ENCODE results near the gene CD274.
"Not testable (repeated sequence)": the region's sequence is repeated elsewhere in the genome, so short reads cannot be mapped to it uniquely, and the experiment has no call there.

CD274 gene

DNA sequence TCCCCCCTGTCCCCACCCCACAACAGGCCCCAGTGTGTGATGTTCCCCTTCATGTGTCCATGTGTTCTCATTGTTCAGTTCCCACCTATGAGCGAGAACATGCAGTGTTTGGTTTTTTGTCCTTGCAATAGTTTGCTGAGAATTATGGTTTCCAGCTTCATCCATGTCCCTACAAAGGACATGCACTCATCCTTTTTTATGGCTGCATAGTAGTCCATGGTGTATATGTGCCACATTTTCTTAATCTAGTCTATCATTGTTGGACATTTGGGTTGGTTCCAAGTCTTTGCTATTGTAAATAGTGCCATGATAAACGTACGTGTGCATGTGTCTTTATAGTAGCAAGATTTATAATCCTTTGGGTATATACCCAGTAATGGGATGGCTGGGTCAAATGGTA lies 44.4 kb downstream of the CD274 start:
- DNase-seq (ENCODE audit: low spot score) = not testable (repeated sequence)

DNA sequence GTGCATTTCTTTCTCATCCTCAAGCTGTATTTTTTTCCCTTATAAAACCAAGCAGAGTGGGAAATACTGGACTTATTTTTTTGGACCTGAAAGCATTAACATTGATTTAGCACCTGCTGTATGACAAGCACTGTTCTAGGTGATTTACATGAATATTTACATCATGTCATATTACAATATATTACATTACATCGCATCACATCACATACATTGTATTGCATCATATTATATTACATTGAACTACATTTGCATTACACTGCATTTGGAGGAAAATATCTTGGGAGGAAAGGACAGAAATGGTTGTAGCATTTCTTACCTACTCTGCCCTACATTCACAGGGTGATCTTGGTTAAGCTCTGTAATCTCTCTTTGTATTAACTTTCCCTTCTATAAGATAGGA lies 48.8 kb downstream of the CD274 start:
- no peak for DNase-seq (ENCODE audit: low spot score)

DNA sequence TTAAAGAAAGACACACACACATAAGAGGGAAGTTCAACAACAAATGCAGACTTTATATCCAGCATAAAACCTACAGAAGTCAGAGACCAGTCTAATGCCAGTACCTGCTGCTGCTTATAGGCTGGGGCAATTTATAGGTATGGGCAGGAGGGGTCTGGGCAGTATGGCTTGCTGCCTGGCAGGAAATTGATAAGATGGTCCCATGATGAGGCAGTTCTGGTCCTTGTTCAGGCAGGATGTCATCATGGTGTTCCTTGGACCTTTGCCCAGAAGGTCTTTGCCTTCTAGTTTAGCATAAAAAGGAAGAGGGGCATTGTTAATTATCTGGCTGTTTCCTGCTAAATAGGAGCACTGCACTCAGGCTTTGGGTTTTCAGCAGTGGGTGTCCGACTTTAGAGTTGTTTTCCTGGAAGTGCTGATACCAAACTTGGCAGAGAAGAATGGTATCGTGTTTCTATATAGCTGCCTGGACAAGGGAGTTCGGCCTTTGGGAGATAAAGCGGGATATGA lies 49.6 kb downstream of the CD274 start:
- DNase-seq (ENCODE audit: low spot score) = no peak

DNA sequence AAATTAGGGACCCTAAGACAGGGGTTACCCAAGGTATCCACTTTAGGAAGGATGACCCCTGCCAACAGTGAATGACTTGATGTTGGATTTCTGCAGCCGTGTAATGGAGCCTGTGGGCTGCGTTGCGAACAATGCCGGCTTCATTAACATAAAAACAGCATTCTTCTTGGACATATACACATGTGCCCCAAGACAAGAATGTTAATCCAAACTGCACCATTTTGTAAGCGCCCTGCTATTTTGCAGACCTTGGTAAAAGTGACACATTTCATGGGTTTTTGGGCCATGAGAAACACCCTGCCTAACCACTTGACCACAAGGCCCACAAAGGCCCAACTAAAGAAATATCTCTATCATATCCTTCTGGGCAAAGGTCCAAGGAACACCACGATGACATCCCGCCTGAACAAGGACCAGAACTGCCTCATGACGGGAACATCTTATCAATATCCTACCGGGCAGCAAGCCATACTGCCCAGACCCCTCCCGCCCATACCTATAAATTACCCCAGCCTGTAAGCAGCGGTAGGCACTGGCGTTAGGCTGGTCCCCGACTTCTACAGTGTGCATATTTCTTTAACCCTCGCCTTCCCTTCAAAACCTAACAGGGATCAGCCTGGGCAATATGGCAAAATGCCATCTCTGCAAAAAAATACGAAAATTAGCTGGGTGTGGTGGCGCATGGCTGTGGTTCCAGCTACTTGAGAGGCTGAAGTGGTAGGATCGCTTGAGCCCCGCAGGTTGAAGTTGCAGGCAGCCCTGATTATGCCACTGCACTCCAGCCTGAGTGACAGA lies 50.3 kb downstream of the CD274 start:
- DNase-seq (ENCODE audit: low spot score) = no peak

DNA sequence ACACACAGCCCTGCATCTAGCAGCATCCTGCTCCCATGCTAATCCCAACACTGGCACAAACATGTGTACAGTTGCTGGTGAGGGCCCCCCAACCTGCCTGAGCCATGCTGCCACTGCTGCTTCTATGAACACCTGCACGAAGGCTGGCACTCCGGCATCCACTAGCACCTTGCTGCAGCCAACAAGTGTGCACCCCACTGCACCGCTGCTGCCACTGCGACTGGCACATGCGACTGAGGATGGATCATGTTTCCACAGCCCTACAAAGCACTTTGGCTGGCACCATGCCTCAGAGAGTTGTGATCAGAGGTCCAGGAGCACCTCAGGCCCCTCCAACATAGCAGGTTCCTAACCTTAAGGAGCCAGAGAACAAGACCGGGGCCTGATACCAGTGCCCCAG lies 52.2 kb downstream of the CD274 start:
- no peak for DNase-seq (ENCODE audit: low spot score)

DNA sequence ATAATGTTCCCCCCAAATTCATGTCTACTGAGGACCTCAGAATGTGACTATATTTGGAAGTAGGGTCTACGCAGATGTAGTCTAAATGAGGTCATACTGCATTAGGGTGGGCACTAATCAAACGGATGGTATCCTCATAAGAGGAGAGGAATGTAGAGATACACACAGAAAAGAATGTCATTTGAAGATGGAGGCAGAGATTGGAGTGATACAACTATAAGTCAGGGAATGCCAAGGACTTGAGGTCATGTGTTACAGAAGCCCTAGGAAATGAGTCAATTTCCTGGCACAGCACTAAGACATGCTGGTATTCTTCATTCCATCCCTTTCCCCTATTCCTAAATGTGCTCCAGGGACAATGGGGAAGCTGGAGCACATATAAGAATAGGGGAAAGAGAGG lies 59.2 kb downstream of the CD274 start:
- DNase-seq (ENCODE audit: low spot score) = no peak

DNA sequence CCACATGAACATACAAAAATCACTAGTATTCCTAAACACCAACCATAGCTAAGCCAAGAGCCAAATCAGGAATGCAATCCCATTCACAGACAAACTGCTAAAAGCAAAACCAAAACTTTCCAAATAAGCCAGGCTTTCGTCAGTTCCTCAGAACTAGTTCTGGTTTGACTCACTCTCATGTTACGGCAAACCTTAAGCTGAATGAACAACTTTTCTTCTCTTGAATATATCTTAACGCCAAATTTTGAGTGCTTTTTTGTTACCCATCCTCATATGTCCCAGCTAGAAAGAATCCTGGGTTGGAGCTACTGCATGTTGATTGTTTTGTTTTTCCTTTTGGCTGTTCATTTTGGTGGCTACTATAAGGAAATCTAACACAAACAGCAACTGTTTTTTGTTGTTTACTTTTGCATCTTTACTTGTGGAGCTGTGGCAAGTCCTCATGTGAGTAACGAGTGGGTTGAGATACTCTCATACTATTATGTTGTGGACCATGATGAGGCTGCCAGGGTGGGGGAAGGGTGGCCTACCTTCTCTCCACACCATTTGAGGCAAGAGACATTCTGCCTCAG lies 60.1 kb downstream of the CD274 start, which contains the start of gene PDCD1LG2:
TSS of gene PDCD1LG2 (plus strand) at position 172 of the 572 bp plus-strand sequence. CDS start 12,016 bp downstream, outside the sequence.
- no peak for DNase-seq (ENCODE audit: low spot score)

DNA sequence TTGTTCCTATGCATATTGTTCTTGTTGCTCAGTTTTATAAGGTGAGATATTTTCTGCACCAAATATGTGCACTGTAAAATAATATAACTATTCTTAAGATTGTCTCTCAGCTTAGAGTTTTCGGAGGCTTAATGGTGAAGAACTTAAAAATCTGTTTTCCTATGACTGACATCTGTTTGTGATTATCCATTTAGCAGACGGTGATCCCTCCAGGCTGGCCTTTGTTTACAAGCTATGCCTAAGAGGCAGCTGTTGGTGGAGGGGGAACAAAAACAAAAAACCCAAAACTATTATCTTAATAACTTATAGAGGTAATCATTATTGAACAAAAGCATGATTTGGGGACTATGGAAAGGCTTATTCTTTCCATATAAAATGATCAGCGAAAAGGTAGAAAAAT lies 60.6 kb downstream of the CD274 start:
- peak; percentile 17 for DNase-seq (ENCODE audit: low spot score)

DNA sequence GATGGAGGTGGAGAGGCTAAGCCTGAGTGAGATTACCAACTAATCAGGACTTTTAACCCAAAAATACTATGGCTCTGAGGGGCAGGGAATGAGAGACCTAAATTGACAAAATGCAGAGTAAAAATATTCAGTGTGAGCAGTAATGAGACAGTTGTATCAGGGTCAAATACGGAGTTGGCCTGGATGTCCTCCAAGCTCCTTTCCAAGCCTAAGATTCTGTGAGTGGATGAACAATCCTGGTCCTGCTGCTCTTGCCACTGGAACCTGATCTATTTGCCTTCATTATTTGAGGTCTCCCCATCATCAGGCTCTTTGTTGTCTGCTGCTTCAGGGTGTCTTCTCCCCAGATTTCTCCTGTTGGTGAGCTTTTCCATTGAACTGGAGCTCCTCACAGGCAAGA lies 61.1 kb downstream of the CD274 start:
- no peak for DNase-seq (ENCODE audit: low spot score)

DNA sequence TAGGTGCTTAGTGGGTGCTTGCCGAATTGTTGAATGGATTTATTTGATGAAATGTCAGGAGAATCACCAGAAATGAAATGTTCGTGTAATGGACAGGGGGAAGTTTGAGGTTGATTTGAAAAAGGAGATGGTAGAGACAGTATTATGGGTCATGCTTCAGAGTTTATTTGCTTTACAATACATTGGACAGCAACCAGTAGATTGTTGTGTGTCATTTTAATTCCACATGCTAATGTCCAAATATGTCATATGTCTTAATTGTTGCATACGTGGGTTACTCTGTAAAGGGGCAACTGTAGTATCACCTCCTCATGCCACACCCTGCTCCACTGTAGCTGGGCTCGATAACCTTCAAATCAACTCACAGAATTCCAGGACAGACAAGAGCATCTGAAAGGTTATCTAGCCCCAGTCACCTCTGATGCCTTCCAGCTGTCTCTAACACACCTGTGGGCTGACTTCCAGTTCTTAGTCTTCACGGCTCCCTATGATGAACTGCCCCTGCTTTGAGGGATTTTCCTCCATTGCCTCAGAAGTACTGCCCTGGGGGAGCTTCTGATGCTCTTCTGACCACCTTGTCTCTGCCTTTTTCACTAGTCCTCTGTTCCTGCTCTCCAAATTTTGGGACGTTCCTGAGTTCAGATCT lies 61.7 kb downstream of the CD274 start:
- no peak for DNase-seq (ENCODE audit: low spot score)

DNA sequence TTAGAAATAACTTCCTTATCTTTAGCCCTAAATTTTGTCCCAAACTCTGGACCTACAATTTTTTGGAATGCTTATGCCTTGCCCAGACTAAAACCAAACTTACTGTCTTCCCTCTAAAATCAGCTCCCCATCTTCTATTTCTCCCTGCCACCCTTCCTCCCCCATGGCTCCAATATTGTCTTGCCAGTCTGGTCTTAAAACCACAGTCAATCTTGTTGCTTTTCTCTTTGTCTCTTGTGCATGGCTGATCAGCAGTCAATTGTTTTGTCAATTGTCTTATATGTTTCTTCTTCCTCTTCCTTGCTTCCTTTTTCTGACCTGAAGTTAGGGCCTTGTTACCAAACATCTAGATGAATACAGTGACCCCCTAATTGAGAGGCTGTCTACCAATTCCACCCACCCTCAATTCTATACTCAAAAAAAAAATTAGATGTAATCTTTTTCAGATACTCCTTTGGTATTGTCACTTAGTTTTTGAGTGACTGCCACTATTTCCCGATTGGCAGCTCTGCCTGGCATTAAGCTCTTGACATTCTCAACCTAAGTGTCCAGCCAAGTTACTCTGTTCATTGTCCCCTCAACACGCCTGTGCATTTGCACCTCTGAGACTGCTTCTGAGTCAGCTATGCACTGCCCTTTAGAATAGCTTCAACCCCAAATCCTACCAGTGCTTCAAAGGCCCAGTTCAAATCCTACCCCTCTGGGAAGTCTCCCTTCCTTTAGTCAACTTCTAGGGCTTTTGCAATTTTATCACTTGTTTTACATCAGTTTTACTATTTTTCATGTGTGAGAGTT lies 62.5 kb downstream of the CD274 start:
- DNase-seq (ENCODE audit: low spot score) = no peak

DNA sequence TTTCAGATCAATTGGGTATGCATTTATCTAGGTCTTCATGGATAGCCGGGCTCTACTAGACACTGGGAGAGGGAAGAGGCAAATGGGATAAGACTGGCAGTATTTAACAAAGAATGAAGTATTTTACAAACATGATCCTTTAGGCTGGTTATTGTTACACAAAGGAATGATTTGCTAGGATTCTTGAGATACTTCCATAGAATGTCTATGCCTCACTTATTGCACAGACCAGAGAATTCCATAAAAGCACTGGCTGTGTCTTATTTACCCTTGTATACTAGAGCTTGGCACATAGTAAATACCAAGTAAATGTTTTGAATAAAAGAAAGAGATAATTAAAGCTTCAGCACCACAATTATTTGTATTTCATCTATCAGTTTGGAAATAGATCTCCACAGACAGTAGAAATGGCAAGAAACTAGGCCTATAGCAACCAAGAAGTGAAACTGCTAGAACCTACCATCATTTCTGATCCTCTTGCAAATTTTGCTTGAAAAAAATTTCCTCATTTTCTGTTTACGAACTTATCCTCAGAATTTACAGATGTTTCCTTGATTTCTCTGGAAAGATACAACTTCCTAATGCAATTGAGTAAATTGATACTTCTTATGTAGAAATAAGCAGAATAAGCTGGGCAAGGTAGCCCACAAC lies 63.7 kb downstream of the CD274 start:
- no peak for DNase-seq (ENCODE audit: low spot score)

DNA sequence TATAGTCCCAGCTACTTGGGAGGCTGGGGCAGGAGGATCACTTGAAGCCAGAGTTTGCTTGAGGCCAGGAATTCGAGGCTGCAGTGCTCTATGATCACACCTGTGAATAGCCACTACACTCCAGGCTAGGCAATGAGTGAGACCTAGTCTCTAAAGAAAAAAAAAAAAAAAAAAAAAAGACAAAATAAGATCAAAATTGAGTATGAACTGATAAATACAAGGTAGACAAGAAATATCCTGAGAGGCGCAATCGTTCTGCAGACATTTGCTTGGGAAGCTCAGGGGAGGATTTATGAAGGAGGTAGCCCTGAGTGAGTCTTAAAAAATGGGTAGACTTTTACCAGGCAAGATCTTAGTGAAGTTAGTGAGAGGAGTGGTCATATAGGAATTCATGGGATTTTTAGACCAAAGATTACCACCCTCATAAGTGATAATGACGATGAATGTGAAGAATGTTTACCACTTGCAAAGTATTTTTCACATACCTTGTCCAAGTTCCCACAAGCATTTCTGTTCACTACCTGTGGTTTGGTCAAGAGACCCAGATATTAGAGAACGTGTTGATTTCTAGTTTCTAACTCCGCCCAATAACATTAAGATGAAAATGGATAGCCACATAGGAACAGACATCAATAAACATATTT lies 64.4 kb downstream of the CD274 start:
- no peak for DNase-seq (ENCODE audit: low spot score)

DNA sequence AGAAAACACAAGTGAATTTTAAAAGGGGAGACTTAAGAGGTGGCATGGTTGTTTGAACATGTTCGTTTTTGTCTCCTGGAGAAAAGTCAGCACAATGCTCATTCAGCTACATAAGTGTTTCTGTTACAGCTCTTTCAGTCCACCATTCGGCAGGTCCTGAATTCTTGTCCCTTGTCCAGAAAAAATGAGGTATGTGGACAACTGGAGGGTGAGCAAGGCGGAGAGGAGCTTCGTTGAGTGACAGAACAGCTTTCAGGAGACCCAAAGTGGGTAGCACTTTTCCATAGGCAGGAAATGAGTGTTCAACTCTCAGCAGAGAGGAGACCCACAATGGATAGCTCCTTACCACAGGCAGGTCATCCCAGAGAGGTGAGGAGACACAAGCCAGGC lies 64.9 kb downstream of the CD274 start:
- DNase-seq (ENCODE audit: low spot score) = no peak

DNA sequence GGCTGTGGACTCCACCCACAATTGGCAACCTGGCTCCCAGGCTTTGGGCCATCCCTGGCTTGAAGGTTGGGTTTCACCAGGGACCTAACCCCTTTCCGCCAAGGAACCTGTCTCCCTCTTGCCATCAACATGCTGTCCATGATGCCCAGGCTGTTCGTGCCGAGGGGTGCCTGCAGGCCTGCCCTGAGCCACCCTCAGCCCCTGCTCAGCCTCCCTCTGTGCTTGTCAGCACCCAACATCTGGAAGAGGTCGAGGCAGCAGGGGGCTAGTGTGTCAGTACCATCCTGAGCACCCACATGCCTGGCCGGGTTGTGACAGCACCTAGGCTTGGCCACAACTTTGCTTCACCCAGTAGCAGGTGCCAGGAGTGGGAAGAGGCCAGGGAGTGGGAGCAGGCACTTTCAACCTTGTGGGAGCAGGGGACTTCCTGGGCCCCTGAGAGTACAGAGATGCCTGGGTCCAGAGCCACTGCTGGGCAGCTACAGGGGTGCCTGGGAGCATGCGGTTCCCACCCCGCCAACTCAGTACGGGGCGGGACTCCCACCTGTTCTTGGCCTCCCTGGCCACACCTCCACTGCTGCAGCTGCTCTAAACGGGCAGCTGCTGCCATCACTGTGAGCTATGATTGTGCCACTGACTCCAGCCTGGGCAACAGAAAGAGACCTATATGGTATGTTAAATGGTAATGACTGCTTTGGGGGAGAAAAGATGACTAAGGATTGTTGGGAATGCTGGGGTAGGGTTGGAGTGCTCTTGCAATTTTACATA lies 66.3 kb downstream of the CD274 start:
- DNase-seq (ENCODE audit: low spot score) = no peak

DNA sequence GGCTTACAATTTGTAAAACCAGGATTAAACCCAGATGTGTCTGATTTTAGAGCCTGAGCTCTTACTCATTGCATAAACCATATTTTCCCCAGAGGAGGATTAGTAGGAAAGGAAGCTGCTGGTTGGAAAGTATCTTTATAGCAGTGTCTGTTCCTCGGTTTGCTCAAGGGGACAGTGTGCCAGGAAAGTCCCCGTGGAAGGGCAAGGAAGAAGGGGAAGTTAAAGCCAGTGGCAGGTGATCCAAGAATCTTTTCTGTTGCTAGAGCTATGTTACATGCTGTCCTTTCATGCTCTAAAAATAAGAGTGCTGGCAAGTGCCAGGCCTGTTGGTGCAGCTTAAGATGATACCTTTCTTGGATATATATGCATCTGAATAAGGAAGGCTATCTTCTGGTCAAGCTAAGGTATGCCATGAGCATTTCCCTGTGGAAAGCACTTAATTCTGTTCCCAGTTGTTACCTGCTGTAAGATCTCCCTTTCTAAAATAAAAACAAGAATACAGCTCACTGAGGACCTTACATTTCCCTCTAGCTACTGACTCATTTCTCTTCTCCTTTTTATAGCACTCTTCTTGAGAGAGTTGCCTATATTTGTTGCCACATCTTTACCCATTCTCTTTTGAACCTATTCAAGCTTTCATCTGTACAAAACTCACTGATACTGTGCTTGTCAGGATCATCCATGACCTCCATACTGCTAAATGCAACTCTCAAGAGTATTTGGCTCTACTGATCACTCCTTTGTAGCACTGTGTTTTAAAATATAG lies 68.0 kb downstream of the CD274 start:
- DNase-seq (ENCODE audit: low spot score) = no peak

DNA sequence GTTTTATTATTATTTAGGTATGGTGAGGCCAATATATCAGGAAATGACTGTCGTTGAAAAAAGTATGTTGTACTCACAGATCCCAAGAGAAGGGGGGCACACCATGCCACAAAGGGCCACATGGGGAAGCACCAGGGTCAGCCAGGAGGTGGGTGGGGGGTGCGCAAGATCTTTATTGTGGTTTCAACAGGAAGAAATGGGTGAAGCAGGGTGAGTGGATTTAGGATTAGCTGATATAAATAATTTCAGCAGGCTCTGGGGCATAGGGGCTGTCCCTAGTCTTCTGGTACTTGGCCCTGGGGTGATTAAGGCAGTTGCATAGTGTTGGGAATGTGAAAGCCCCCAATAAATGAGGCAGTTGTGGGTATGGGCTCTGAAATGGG lies 68.6 kb downstream of the CD274 start:
- no peak for DNase-seq (ENCODE audit: low spot score)

Measured in SK-N-DZ (cell line).